ENCODE measurements around the gene HKDC1. TPM values are rescaled to one million over a fixed set of nuclear protein-coding genes. Genes with fewer than 3 reads are reported as not detected.

The HKDC1 gene
- total and polyA plus RNA-seq, 10 of the 15 experiments (the other 5 are each of a cell fraction or from before 2014, with no cell fraction given): 0.04 to 0.34 (median 0.13) TPM; not detected in 5

GRCh38 chr10:69312528-69312927, 92.4 kb downstream of the HKDC1 start (continued):
- TF ChIP-seq USF1 (IDR thresholded peaks at IDR 0.05; ENCODE audit: borderline replicate concordance, extremely low read length, insufficient read depth, low read depth, low read length): no peak
- TF ChIP-seq WRNIP1 (IDR thresholded peaks at IDR 0.05; ENCODE audit: borderline replicate concordance, low read depth, low read length): no peak
- no peak for TF ChIP-seq ZNF622 (IDR thresholded peaks at IDR 0.05)
- no peak for TF ChIP-seq CBFB (IDR thresholded peaks at IDR 0.05; ENCODE audit: low read depth)

DNA sequence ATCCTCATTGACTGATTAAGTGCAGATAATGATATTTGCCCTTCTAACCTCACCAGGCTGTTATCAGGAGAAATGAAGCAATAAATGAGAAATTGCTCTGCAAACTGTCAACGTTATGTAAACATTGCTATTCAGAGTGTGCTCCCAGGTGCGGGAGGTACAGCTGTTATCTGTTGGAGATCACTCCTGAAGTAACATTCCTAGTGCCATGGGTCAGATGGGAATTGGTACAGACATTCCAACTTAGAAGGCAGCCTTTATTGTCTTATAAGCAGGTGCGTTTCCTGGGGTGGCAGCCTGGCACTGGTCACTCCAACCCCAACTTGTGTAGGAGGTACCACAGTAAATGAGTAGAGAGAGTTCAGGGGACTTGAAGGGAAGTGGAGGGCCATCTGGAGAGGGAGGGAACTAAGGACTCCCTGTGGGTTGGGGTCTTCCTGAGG, 95.0 kb downstream of the HKDC1 start:
- BruUV-seq (replicated peaks): no TSS peak
- in situ Hi-C loops (cut with MboI): no loop called here
- 84% methylated on average over 3 of the region's 3 CpGs for WGBS (ENCODE audit: insufficient coverage, insufficient replicate concordance, low lambda C conversion rate, missing lambda C conversion rate)
- TF ChIP-seq ZSCAN29 (IDR thresholded peaks at IDR 0.05): no peak
- no peak for TF ChIP-seq TCF3 (IDR thresholded peaks at IDR 0.05; ENCODE audit: borderline replicate concordance, insufficient read depth, low read depth, low read length)
- no peak for TF ChIP-seq SREBF1 (IDR thresholded peaks at IDR 0.05; ENCODE audit: low read length)
- TF ChIP-seq MTA2 (IDR thresholded peaks at IDR 0.05; ENCODE audit: low read depth): no peak
- TF ChIP-seq JUNB (IDR thresholded peaks at IDR 0.05): no peak
- no peak for TF ChIP-seq GABPA (IDR thresholded peaks at IDR 0.05; ENCODE audit: low read depth)
- no peak for TF ChIP-seq MYB (IDR thresholded peaks at IDR 0.05; ENCODE audit: borderline replicate concordance, low read depth, low read length)
- no peak for TF ChIP-seq NR2F1 (conservative IDR thresholded peaks at IDR 0.05)
- TF ChIP-seq MEF2A (IDR thresholded peaks at IDR 0.05; ENCODE audit: insufficient read depth, low read depth, low read length): no peak
- TF ChIP-seq, protein P1, sequence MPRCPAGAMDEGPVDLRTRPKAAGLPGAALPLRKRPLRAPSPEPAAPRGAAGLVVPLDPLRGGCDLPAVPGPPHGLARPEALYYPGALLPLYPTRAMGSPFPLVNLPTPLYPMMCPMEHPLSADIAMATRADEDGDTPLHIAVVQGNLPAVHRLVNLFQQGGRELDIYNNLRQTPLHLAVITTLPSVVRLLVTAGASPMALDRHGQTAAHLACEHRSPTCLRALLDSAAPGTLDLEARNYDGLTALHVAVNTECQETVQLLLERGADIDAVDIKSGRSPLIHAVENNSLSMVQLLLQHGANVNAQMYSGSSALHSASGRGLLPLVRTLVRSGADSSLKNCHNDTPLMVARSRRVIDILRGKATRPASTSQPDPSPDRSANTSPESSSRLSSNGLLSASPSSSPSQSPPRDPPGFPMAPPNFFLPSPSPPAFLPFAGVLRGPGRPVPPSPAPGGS (IDR thresholded peaks at IDR 0.05; ENCODE audit: borderline replicate concordance, insufficient read depth, low read depth, low read length, poor library complexity, severe bottlenecking): no peak
- TF ChIP-seq CUX1 (IDR thresholded peaks at IDR 0.05; ENCODE audit: insufficient replicate concordance, low read depth, low read length): no peak
- TF ChIP-seq USF1 (IDR thresholded peaks at IDR 0.05; ENCODE audit: borderline replicate concordance, extremely low read length, insufficient read depth, low read depth, low read length): no peak

More for the DNA sequence above, 95.0 kb downstream of the HKDC1 start:
- ChIA-PET CTCF (no interaction called here), POLR2A (no interaction called here), RAD21 (ENCODE audit: unreplicated experiment) (no interaction called here), SMC1A (ENCODE audit: uncharacterized antibody, unreplicated experiment) (interaction anchor here (1.6 kb wide), 1 partner anchor 13 kb away, joined by 4 read pairs; no protein-coding TSS in a partner anchor)
- intact Hi-C loops (cut with micrococcal nuclease; ENCODE audit: unreplicated experiment): loop anchor here (10.0 kb wide), 1 partner anchor 320 kb away; no protein-coding TSS in a partner anchor
- no peak for FAIRE-seq
- Histone ChIP-seq H3K9ac (ENCODE audit: control insufficient read depth, insufficient read depth, low read length) (no peak overlapping the region), H3K4me2 (ENCODE audit: control insufficient read depth, insufficient read depth) (no peak overlapping the region), H3K27me3 (replicated peaks in 1 of 2; ENCODE audit: control insufficient read depth in 2 of 2, insufficient read depth in 2 of 2, low read length in 1 of 2) (no peaks in the 10 kb centered on the region), H4K20me1 (ENCODE audit: control insufficient read depth, insufficient read depth) (no peaks in the 10 kb centered on the region), H3K9me3 (replicated peaks; ENCODE audit: control insufficient read depth, insufficient read depth, low read length) (no peaks in the 10 kb centered on the region), H2AFZ (ENCODE audit: control insufficient read depth, low read depth, low read length) (no peak overlapping the region), H3K27ac (ENCODE audit: control insufficient read depth, insufficient read depth) (no peak overlapping the region), H3K4me3 (no peak overlapping the region), H3K4me1 (ENCODE audit: control insufficient read depth, insufficient read depth, low read length) (peaks cover 12% of the 10 kb centered on the region), H3K36me3 (ENCODE audit: control insufficient read depth in 2 of 2, insufficient read depth in 2 of 2, low read length in 1 of 2) (no peaks in the 10 kb centered on the region), H3K79me2 (ENCODE audit: control insufficient read depth, insufficient read depth, low read length) (peaks cover 15% of the 10 kb centered on the region)
- no peak for ATAC-seq
- no peak for DNase-seq (ENCODE audit: low read depth, low spot score)

Data from GM12878 (cell line).